HG03378 (cell line): ENCODE measurements around the gene SLC28A1.
"Not testable (repeated sequence)": the region's sequence is repeated elsewhere in the genome, so short reads cannot be mapped to it uniquely, and the experiment has no call there.

Source experiments
- ATAC-seq: cut with Tn5 transposase; IDR thresholded peaks from one replicate; pipeline ENCODE4 v1.9.1; 2021; ENCODE audit warnings: mild to moderate bottlenecking, moderate library complexity; ENCODE audit not compliant: unreplicated experiment

The SLC28A1 gene

GRCh38 chr15:84862214-84862975 lies 22.1 kb upstream of the SLC28A1 start:
- no peak for ATAC-seq

DNA sequence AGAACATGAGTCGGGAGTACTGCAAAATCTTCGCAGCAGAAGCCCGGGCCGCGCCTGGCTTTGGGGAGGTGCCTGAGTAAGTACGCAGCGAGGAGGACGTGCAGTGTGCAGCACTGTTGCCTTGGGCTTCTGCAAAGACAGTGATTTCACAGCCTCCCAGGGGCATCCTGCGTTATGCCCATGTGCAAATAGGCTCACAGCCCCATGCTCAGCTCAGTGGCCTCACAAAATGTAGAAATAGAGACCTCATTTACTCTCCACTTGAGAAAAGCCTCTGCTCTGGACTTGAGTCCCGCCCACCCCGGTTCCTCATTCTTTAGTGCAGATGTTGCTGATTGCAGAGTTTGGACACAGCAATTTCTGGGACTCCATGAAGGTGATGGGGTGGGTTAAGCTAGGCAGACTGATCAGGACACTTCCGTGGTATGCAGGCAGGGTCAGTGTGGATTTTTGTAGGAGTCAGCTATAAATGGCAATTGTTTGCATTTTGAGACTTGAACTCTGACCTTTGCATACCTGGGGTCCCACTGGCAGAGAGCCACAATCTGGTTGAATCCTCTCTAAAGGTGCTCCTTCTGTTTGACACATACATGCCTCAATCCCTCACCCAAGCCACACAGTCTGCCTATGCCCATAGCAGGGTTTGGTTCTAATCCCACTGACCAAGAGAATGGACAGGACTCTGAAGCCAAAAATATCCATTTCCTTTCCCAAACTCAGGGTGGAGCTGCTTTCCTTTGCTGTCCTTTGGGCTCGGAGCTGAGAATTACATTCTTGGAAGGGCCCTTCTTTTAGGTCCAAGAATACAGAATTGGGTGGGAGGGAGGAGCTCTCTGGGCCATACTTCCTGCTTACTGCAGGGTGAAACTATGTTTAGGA lies 20.7 kb upstream of the SLC28A1 start:
- no peak for ATAC-seq

DNA sequence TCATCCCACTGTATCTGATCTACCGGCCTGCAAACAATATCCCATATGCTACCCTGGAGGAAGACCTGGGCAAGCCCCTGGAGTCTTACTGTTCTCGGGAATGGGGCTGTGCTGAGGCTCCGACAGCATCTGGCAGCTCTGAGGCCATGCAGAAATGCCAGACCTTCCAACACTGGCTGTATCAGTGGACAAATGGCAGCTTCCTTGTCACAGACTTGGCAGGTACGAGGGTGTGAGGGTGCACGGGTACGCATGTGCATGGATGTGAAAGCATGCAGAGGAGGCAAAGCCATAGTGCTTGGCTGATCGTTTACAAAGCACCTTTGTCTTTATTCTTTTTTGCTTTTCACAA lies 20.0 kb upstream of the SLC28A1 start:
- ATAC-seq: no peak

GRCh38 chr15:84865074-84865569 lies 19.3 kb upstream of the SLC28A1 start:
- no peak for ATAC-seq

GRCh38 chr15:84868037-84868880 lies 16.2 kb upstream of the SLC28A1 start:
- ATAC-seq: no peak

DNA sequence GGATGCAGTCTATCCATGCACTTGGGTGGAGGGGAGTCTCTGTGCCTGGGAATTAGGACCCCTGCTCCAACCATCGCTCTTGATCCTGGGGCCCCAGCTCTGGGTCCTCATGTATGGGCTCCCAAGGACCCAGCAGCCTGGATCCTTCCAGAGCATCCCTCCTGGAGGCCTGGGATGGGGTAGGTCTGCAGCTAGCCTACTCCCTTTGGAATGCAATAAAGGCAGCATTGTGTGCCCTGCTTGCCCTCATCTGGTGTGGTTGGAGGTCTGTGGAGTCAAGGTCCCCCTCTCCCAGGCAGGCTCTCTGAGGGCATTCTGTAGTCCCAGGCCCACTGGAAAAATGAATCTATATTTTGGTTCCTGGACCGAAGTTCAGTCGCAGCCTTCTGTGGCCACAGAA lies 15.0 kb upstream of the SLC28A1 start:
- no peak for ATAC-seq

- no peak for ATAC-seq
Measured at GRCh38 chr15:84871428-84871985, 13.0 kb upstream of the SLC28A1 start.

DNA sequence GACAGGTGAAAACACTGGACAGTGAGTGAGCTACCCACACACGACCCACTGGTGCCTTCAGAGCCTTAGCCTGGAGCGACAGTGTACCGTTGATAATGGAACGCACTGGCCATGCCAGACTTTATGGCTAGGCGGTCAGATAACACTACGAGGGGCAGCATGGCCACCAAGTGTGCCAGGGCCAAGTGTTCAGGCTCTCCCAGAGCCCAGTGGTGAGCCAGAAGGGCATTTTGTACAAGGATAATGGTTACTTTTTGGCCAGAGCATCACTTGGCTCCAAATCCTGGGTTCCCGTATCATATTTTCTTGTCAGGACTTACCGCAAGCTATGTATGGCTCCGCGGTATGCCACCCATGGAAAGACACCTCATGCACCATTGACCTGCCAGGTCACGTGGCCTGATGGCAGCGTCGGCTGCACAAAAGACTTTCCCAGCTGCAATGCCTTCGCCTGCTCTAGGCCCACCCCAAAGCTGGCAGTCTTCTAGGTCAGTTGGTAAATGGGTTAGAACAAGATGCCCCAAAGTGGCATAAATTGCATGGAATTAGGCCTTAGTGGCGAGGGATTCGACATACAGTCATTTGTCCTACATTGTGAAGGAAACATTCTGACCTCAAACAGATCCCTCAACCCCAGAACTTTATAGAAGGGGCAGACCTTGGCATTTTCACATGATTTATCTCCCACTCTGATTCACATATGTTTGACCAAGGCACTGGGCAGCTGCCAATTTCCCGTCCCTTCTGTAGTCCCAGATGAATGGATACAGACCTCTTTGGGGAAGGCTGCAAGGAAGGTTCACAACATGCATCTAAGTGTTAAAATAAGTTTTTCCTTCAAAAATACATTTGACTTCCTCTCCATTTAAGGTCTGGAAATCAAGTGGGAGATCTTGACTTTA lies 12.2 kb upstream of the SLC28A1 start:
- no peak for ATAC-seq

DNA sequence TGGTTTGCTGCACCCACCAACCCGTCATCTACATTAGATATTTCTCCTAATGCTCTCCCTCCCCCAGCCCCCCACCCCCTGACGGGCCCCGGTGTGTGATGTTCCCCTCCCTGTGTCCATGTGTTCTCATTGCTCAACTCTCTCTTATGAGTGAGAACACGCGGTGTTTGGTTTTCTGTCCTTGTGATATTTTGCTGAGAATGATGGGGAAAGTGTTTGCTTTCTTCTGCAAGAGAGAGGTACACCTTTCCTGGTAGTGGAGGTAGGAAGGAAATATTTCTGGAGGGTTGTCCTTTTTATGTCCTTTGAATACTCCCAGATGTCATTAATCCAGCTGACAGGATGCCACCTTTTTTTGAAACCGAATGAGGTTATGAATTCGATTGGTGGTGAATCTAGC lies 10.5 kb upstream of the SLC28A1 start:
- ATAC-seq: no peak

GRCh38 chr15:84874981-84875699 lies 9.3 kb upstream of the SLC28A1 start:
- ATAC-seq: no peak

GRCh38 chr15:84876269-84876668 lies 8.2 kb upstream of the SLC28A1 start:
- ATAC-seq: no peak

GRCh38 chr15:84877701-84878100 lies 6.8 kb upstream of the SLC28A1 start:
- not testable (repeated sequence) for ATAC-seq

DNA sequence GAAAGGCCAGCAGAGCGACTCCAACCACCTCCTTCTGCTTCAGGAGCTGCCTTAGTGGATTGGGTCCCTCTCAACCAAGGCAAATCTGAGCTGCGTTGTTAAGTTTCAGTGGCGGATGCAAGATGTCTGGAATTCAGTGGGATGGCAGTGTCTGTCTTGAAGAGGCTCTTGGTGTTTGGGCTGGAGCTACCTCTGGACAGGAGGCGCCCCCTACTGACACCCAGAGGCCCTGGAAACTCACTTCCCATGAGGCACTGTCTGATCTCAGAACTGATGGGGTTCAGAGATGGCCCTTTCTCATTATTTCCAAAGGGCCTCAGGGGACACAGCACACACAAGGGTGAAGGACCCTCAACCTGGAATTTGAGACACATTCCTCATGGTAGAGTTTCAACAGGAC lies 6.0 kb upstream of the SLC28A1 start:
- no peak for ATAC-seq

DNA sequence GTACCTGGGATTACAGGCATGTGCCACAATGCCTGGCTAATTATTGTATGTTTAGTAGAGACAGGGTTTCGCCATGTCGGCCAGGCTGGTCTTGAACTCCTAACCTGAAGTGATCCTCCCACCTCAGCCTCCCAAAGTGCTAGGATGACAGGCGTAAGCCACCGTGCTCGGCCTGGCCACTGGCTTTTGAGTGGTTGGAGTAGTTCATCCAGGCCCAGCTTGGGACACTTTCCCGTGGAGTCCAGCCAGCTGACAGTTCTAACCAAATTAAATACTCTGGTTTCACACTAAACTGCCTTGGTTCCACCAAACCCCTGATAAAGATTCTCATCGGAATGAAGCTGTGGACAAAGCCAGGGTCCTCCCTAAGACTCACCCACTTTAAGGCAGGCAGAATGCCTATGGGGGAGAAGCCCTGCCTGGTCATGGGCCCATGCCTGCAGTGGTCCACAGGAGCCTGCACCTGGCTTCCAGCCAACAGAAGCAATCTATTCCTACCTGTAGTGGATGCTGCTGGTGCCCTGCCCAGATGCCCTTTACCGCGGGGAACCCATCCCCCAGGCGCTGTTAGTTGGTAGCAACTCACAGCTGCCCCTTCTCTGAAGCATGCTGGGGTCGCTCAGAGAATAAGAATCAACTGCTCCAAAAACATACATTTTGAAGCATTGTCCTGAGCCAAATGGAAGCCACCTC lies 5.2 kb upstream of the SLC28A1 start:
- ATAC-seq: no peak

DNA sequence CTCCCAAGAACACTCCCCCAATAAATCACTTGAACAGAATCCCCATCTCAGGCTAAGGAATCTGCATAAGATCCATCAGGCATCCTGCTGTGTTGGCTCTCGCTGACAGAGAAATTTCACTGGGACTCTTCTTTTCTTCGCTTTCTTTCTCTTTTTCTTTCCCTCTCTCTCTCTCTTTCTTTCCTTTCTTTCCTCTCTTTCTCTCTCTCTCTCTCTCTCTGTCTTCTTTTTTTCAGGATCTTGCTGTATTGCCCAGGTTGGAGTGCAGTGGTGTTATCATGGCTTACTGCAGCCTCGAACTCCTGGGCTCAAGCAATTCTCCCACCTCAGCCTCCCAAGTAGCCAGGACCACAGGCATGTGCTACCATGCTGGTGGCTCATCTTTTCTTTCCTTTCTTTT lies 4.5 kb upstream of the SLC28A1 start:
- ATAC-seq: no peak

DNA sequence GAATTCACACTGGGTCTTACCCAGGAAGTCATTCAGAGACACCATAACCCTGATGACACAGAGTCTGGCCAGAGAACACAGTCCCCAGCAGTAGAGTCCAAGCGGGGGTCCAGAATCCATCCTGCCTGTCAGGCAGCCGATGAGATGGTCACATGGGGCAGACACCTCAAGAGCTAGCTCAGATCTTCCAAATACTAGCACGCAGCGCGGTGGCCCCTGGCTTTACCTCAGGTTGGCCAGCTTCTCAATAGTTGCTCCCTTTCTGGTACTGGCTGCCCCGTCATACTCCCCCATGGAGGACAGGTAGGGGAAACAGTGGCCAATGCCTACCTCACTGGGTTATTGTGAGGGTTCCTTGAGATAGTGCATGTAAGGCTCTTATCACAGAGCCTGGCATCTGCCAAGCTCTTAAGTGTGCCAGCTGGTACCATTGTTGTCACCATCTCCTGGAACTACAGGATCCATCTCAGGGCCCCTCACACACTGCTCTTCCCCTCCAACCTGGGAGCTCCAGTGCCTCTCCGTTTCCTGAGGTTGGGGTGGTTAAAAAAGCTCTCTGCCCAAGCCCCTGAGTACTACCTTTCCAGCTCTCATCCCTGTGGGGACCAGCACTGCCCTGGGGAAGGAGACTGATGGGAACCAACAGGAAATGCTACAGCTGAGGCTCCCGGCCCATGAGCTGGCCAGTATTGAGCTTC lies 3.5 kb upstream of the SLC28A1 start:
- no peak for ATAC-seq

DNA sequence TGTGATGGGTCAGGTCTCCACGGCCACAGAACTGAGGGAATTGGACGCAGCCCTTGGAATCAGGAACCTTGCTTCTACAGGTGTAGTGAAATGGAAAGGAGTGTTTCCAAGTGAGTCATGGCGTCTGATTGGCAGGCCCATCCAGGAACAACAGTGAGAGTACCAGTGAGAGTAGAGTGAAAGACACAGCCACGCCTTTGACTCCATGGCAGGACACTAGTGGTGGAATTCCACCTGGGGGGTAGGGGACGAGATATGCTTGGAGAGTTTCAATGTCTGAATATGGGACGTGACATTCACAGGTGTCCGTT lies 3.0 kb upstream of the SLC28A1 start:
- ATAC-seq: no peak

- no peak for ATAC-seq
Measured at GRCh38 chr15:84883466-84883865, 996 bp upstream of the SLC28A1 start.
